Activated T-helper 1 cell treated with anti-CD3 and anti-CD28 coated beads, Interleukin-12 subunit alpha, Interleukin-12 subunit beta, Interleukin-2, Interleukin-4 antibody, amounts not matched to agents 30 ng/mL and 10 ng/mL and 1 ng/mL, durations not matched to agents 14 hours and 24 hours and 36 hours (primary cell): ENCODE data around the gene APPL2. TPM values are rescaled to one million over a fixed set of nuclear protein-coding genes. Genes with fewer than 3 reads are reported as not detected.
"Not testable (repeated sequence)": the region's sequence is repeated elsewhere in the genome, so short reads cannot be mapped to it uniquely, and the experiment has no call there.

ENCODE experiments used
- DNase-seq: peaks from one replicate; pipeline ENCODE4 v3.0.0; 2021; ENCODE audit warnings: low spot score
- H3K27ac Mint-ChIP-seq: one replicate; pipeline ENCODE4 v1.8.0; 2021; ENCODE audit warnings: mild to moderate bottlenecking, mixed read lengths
- H3K27me3 Mint-ChIP-seq: one replicate; pipeline ENCODE4 v1.8.0; 2022; ENCODE audit warnings: mild to moderate bottlenecking, moderate library complexity, mixed read lengths; ENCODE audit not compliant: insufficient read depth
- H3K36me3 Mint-ChIP-seq: one replicate; pipeline ENCODE4 v1.8.0; 2021; ENCODE audit warnings: low read depth, mixed read lengths
- H3K4me1 Mint-ChIP-seq: one replicate; pipeline ENCODE4 v1.8.0; 2021; ENCODE audit warnings: low read depth, mixed read lengths
- H3K4me3 Mint-ChIP-seq: one replicate; pipeline ENCODE4 v1.8.0; 2021; ENCODE audit warnings: mild to moderate bottlenecking, moderate library complexity, mixed read lengths
- H3K9me3 Mint-ChIP-seq: one replicate; pipeline ENCODE4 v1.8.0; 2021; ENCODE audit warnings: mixed read lengths
- intact Hi-C: fragments of 100-400 bp; cut with micrococcal nuclease; formaldehyde crosslinking; loops from one replicate; pipeline ENCODE4 v1.15.1; 2024
- total RNA-seq: library from RNA; stranded (reverse); gene quantifications from 2 replicates; pipeline ENCODE4 v1.2.3, GENCODE V29; 2022

The APPL2 gene
- total RNA-seq, 1 donor from 2014 or later: 27.8 TPM

- Mint-ChIP-seq H3K36me3 (no peaks in the 10 kb centered on the region), H3K4me1 (no peaks in the 10 kb centered on the region), H3K9me3 (no peaks in the 10 kb centered on the region), H3K27ac (no peak overlapping the region), H3K27me3 (peaks cover 10% of the 10 kb centered on the region), H3K4me3 (no peak overlapping the region)
- DNase-seq: no peak
- intact Hi-C loops: no loop called here
Measured at GRCh38 chr12:105270671-105271255, 34.8 kb upstream of the APPL2 start.

GRCh38 chr12:105267711-105268110 is 31.7 kb upstream of the APPL2 start:
- intact Hi-C loops: no loop called here
- Mint-ChIP-seq H3K9me3 (no peaks in the 10 kb centered on the region), H3K4me3 (no peak overlapping the region), H3K27ac (no peak overlapping the region), H3K4me1 (no peaks in the 10 kb centered on the region), H3K36me3 (no peaks in the 10 kb centered on the region), H3K27me3 (peaks cover 13% of the 10 kb centered on the region)
- no peak for DNase-seq

GRCh38 chr12:105264771-105265170 is 28.8 kb upstream of the APPL2 start:
- Mint-ChIP-seq H3K4me3 (no peak overlapping the region), H3K9me3 (no peaks in the 10 kb centered on the region), H3K36me3 (no peaks in the 10 kb centered on the region), H3K27ac (no peak overlapping the region), H3K4me1 (no peaks in the 10 kb centered on the region), H3K27me3 (peaks cover 24% of the 10 kb centered on the region)
- intact Hi-C loops: no loop called here
- DNase-seq: no peak

- no peak overlapping the region for H3K27ac Mint-ChIP-seq
- H3K4me3 Mint-ChIP-seq: no peak overlapping the region
- H3K36me3 Mint-ChIP-seq: no peaks in the 10 kb centered on the region
- H3K27me3 Mint-ChIP-seq: peaks cover 25% of the 10 kb centered on the region
- intact Hi-C loops: no loop called here
- no peaks in the 10 kb centered on the region for H3K9me3 Mint-ChIP-seq
- no peak for DNase-seq
- no peaks in the 10 kb centered on the region for H3K4me1 Mint-ChIP-seq
Measured at GRCh38 chr12:105262461-105263184, 26.6 kb upstream of the APPL2 start.

GRCh38 chr12:105261010-105261409 is 25.0 kb upstream of the APPL2 start:
- H3K9me3 Mint-ChIP-seq: no peaks in the 10 kb centered on the region
- no peak for DNase-seq
- H3K36me3 Mint-ChIP-seq: peaks cover 1% of the 10 kb centered on the region
- H3K27ac Mint-ChIP-seq: no peak overlapping the region
- H3K27me3 Mint-ChIP-seq: peaks cover 26% of the 10 kb centered on the region
- H3K4me1 Mint-ChIP-seq: peaks cover 3% of the 10 kb centered on the region
- no peak overlapping the region for H3K4me3 Mint-ChIP-seq
- intact Hi-C loops: no loop called here

GRCh38 chr12:105259226-105259625 is 23.3 kb upstream of the APPL2 start:
- intact Hi-C loops: no loop called here
- Mint-ChIP-seq H3K9me3 (no peaks in the 10 kb centered on the region), H3K4me3 (no peak overlapping the region), H3K36me3 (peaks cover 1% of the 10 kb centered on the region), H3K4me1 (peaks cover 7% of the 10 kb centered on the region), H3K27me3 (peaks cover 25% of the 10 kb centered on the region), H3K27ac (no peak overlapping the region)
- no peak for DNase-seq

- Mint-ChIP-seq H3K36me3 (peaks cover 1% of the 10 kb centered on the region), H3K4me1 (peaks cover 14% of the 10 kb centered on the region), H3K27ac (no peak overlapping the region), H3K9me3 (no peaks in the 10 kb centered on the region), H3K4me3 (no peak overlapping the region), H3K27me3 (peaks cover 25% of the 10 kb centered on the region)
- intact Hi-C loops: no loop called here
- DNase-seq: no peak
Measured at GRCh38 chr12:105257321-105257728, 21.4 kb upstream of the APPL2 start.

GRCh38 chr12:105256921-105257320 is 20.9 kb upstream of the APPL2 start:
- H3K4me1 Mint-ChIP-seq: peaks cover 14% of the 10 kb centered on the region
- no peak for DNase-seq
- peaks cover 1% of the 10 kb centered on the region for H3K36me3 Mint-ChIP-seq
- intact Hi-C loops: no loop called here
- no peak overlapping the region for H3K4me3 Mint-ChIP-seq
- no peaks in the 10 kb centered on the region for H3K9me3 Mint-ChIP-seq
- H3K27ac Mint-ChIP-seq: no peak overlapping the region
- H3K27me3 Mint-ChIP-seq: peaks cover 22% of the 10 kb centered on the region

- H3K36me3 Mint-ChIP-seq, H3K27ac Mint-ChIP-seq, DNase-seq, H3K4me3 Mint-ChIP-seq, intact Hi-C loops, H3K9me3 Mint-ChIP-seq: not testable (repeated sequence)
- Mint-ChIP-seq H3K27me3 (peaks cover 20% of the 10 kb centered on the region), H3K4me1 (peaks cover 14% of the 10 kb centered on the region)
Measured at GRCh38 chr12:105256431-105256830, 20.5 kb upstream of the APPL2 start.

GRCh38 chr12:105256011-105256410 is 20.0 kb upstream of the APPL2 start:
- H3K27me3 Mint-ChIP-seq: peaks cover 20% of the 10 kb centered on the region
- H3K4me3 Mint-ChIP-seq: no peak overlapping the region
- peak overlapping the region; percentile 18 for H3K27ac Mint-ChIP-seq
- intact Hi-C loops: no loop called here
- no peaks in the 10 kb centered on the region for H3K9me3 Mint-ChIP-seq
- no peak for DNase-seq
- peaks cover 14% of the 10 kb centered on the region for H3K4me1 Mint-ChIP-seq
- H3K36me3 Mint-ChIP-seq: peaks cover 1% of the 10 kb centered on the region

GRCh38 chr12:105253866-105254513 is 18.0 kb upstream of the APPL2 start:
- peaks cover 1% of the 10 kb centered on the region for H3K36me3 Mint-ChIP-seq
- intact Hi-C loops: no loop called here
- DNase-seq: no peak
- H3K9me3 Mint-ChIP-seq: no peaks in the 10 kb centered on the region
- H3K27me3 Mint-ChIP-seq: peaks cover 7% of the 10 kb centered on the region
- peaks cover 14% of the 10 kb centered on the region for H3K4me1 Mint-ChIP-seq
- H3K4me3 Mint-ChIP-seq: no peak overlapping the region
- H3K27ac Mint-ChIP-seq: no peak overlapping the region

GRCh38 chr12:105252901-105253300 is 16.9 kb upstream of the APPL2 start:
- intact Hi-C loops: no loop called here
- H3K4me1 Mint-ChIP-seq: peaks cover 14% of the 10 kb centered on the region
- no peak overlapping the region for H3K27ac Mint-ChIP-seq
- peaks cover 1% of the 10 kb centered on the region for H3K36me3 Mint-ChIP-seq
- H3K4me3 Mint-ChIP-seq: no peak overlapping the region
- DNase-seq: no peak
- no peaks in the 10 kb centered on the region for H3K9me3 Mint-ChIP-seq
- H3K27me3 Mint-ChIP-seq: peaks cover 7% of the 10 kb centered on the region

- H3K27ac Mint-ChIP-seq, intact Hi-C loops, DNase-seq, H3K4me3 Mint-ChIP-seq, H3K27me3 Mint-ChIP-seq, H3K4me1 Mint-ChIP-seq, H3K9me3 Mint-ChIP-seq, H3K36me3 Mint-ChIP-seq: not testable (repeated sequence)
Measured at GRCh38 chr12:105245776-105246427, 9.9 kb upstream of the APPL2 start.
